ENCODE measurements around the gene GALNTL6. TPM values are rescaled to one million over a fixed set of nuclear protein-coding genes. Genes with fewer than 3 reads are reported as not detected.

GALNTL6 gene
- total RNA-seq, 1 experiment from 2014 or later = not detected

DNA sequence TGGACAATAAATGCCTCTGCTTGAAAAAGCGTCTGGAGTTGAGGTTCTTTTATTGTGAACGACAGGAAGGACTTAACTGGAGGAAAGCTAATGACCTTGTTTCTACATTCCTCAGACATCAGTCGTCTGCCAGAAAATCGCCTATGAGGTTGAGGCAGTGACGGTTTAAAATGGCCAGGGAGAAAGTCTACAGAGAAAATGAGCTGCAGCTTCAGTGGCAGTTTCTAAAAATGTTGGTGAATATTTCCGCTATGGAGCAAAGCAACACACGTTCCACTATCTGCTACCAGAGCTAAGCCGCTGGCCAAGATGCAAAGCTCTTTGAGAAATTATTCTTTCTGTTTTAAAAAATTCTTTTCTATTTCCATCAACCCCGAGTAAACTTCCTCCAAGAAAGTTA, 1238.5 kb downstream of the GALNTL6 start:
- Histone ChIP-seq H3K9me3 (ENCODE audit: control insufficient read depth, low read depth, low read length) (no peaks in the 10 kb centered on the region), H3K4ac (ENCODE audit: low read depth, low read length) (no peak overlapping the region), H3K23ac (ENCODE audit: insufficient read length, low read depth, low read length) (no peak overlapping the region), H4K20me1 (ENCODE audit: control insufficient read depth, insufficient read depth, insufficient read length) (no peaks in the 10 kb centered on the region), H3K23me2 (ENCODE audit: insufficient read length, low read depth, low read length, poor library complexity, severe bottlenecking) (no peaks in the 10 kb centered on the region), H2BK20ac (ENCODE audit: low read depth, low read length, poor library complexity, severe bottlenecking) (no peak overlapping the region), H3K27me3 (ENCODE audit: insufficient read depth, low read length) (no peaks in the 10 kb centered on the region), H4K8ac (replicated peaks; ENCODE audit: insufficient read length, low read depth, low read length) (no peak overlapping the region), H3K79me2 (ENCODE audit: insufficient read depth, low read length) (no peaks in the 10 kb centered on the region), H3K27ac (ENCODE audit: insufficient read length, low read depth, low read length) (no peak overlapping the region), H3K9ac (ENCODE audit: extremely low read depth, insufficient read length, low read length) (no peak overlapping the region), H4K91ac (ENCODE audit: insufficient read length, low read depth, low read length) (no peak overlapping the region), H3K4me1 (ENCODE audit: insufficient read depth, low read length) (no peaks in the 10 kb centered on the region; the same call in 1 of the 2 replicates), H3K14ac (ENCODE audit: insufficient read depth, low read length) (no peak overlapping the region), H3K56ac (ENCODE audit: insufficient read length, low read depth, low read length) (no peak overlapping the region), H2AK5ac (ENCODE audit: insufficient read length, low read length) (no peak overlapping the region), H4K5ac (ENCODE audit: insufficient read length, low read depth, low read length) (no peak overlapping the region), H3T11ph (ENCODE audit: low read length) (peak overlapping the region; percentile 42), H3K18ac (ENCODE audit: insufficient read length, low read depth, low read length) (no peak overlapping the region), H2AFZ (ENCODE audit: low read length) (no peak overlapping the region), H2BK15ac (ENCODE audit: low read depth, low read length) (no peak overlapping the region), H3K79me1 (ENCODE audit: insufficient read depth, low read depth, low read length, poor library complexity, severe bottlenecking) (no peaks in the 10 kb centered on the region), H2BK5ac (ENCODE audit: insufficient read length, low read length) (no peak overlapping the region), H3K4me2 (ENCODE audit: insufficient read depth, insufficient read length, low read length) (no peak overlapping the region), H2BK12ac (ENCODE audit: insufficient read length, low read depth, low read length) (no peak overlapping the region), H2BK120ac (ENCODE audit: low read depth, low read length, poor library complexity, severe bottlenecking) (no peak overlapping the region)
- DNase-seq = no peak
- WGBS (ENCODE audit: extremely low coverage, insufficient read length, low lambda C conversion rate) = no CpG with 5 or more reads among the region's 9 CpGs
- Mint-ChIP-seq H3K4me3 (no peak overlapping the region), H3K9me3 (no peaks in the 10 kb centered on the region), H3K27me3 (ENCODE audit: low read depth) (no peaks in the 10 kb centered on the region), H3K27ac (0 out of 7 replicates have a peak overlapping the region, but pooled peaks of 1 of the 3 experiments have one; percentile 7), H3K4me1 (peaks cover 33 to 35% of the 10 kb centered on the region in 2 experiments), H3K36me3 (ENCODE audit: insufficient read depth in 1 of 3, low read depth in 3 of 3) (no peaks in the 10 kb centered on the region)
- TF ChIP-seq, protein P1, sequence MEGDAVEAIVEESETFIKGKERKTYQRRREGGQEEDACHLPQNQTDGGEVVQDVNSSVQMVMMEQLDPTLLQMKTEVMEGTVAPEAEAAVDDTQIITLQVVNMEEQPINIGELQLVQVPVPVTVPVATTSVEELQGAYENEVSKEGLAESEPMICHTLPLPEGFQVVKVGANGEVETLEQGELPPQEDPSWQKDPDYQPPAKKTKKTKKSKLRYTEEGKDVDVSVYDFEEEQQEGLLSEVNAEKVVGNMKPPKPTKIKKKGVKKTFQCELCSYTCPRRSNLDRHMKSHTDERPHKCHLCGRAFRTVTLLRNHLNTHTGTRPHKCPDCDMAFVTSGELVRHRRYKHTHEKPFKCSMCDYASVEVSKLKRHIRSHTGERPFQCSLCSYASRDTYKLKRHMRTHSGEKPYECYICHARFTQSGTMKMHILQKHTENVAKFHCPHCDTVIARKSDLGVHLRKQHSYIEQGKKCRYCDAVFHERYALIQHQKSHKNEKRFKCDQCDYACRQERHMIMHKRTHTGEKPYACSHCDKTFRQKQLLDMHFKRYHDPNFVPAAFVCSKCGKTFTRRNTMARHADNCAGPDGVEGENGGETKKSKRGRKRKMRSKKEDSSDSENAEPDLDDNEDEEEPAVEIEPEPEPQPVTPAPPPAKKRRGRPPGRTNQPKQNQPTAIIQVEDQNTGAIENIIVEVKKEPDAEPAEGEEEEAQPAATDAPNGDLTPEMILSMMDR (conservative IDR thresholded peaks at IDR 0.05) = no peak
